Activated gamma-delta T cell (primary cell): ENCODE results near the gene STK4.
A peak's percentile ranks its signal among the peaks of the same experiment; 100 is the strongest.

Experiments used
- DNase-seq: peaks from one replicate; lab custom pipeline; 2025; lab: John Stamatoyannopoulos, UW

Gene STK4

DNA sequence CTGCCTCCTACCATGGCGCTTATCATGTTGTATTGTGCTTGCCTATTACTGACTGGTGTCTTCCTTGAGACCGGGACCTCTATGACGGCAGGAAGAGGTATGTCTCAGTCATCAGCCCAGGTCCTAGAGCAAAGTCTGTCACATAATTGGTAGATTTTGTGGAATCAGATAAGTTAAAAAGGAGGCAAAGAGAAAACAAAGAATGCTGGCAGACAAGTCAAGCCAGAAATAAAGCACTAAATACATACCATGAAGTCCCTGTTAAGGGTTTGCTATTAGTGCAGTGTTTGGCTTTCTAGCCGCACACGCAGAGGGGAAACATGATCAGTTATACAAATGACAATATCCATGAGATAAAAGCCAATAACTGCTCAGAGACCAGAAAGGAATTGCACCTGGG lies 12.1 kb upstream of the STK4 start:
- no peak for DNase-seq

DNA sequence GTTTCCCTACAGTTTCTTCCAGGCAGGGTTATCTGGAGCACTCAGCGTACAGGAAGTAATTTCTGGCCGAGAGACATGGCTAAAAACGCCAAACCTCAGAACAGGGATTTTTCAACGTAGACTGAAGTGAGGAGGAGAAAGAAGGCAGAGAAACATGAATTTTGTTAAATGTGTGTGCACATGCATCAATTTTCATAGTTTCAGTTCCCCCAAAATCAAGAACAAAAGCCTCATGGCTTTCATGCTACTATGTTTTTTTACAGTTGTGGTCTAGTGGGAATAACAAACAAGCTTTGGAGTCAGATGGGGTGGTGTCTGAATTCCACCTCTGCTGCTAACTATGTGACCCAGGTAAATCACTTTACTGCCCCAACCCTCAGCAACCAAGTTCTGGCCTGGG lies 11.0 kb upstream of the STK4 start:
- DNase-seq: no peak

DNA sequence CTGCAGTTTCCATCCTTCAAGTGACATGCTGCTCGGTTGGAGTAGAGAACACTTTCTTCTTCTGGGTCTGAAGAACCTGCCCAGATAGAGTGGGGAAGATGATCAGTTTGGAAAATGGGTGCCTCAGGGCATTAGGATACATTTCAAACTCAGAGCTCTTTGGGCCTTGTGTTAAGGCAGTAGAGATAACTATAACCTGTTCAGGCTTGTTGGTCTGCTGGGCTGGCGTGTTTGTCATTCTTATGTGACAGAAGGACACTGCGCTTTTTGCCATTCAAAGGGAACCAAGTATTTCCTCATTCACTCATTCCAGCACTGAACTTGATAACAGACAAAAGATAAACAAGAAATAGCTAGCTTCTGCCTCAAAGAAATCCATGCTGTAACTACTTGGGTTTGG lies 9.9 kb upstream of the STK4 start:
- no peak for DNase-seq

DNA sequence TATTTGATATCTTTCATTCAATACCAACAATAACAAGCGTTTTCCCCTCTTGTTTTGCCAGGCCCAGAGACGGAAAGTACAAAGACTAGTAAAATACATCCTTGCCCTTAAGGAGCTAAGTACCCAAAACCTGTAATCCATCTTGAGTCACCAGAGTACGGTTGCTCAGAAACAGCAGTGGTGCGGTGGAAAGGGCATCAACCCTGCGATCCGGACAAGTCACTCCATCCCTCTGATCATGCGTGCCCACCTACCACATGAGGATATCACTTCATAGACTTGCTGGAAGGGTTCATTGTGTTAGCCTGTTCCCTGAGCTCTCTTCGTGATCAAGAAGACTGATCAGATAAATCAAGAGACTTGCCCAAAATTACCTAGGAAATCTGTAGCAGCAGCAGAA lies 8.0 kb upstream of the STK4 start:
- DNase-seq: no peak

DNA sequence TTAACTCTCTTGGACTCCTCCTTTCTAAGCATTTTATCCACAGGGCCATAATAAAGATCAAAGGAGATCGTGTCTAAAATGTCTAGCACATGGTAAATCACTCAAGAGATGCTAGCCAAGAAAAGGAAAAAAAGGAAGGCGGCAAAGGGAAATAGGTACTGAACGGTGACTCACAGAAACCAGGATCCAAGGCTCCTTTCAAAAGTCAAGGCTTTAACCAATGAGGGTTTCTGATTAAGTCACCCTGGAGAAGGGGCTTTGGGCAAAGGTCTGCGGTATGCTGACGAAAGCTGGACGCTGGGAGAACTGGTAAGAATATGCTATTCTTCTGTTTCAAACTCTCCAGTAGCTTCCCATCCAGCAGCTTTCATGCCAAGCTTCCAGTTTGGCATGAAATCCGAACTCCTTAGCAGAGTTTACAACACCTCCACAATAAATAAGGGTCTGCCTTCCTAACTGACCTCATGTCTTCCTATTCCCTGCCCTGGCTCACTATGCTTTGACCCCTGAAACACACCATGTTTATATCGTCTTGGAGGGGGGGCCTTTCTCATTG lies 7.2 kb upstream of the STK4 start:
- DNase-seq: no peak

DNA sequence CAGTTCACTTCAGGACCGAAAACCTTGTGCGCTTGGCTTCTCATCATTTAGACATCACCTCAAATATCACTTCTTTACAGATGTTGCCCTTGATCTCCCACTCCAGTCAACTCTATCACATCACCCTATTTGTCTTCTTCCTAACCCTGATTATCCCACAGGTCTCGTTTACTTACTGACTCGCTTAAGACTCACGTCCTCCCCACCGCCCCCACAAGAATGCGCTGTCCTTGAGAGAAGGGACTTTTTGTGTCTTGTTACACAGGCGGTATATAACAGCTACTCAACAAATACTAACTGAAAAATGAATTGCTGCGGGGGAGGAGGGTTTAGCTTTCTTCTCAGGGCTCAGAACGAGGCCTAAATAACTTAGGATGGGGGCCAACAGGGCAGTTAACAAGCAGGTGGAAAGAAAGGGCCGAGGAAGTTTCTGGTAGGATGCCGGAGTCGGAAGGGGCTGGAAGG lies 6.6 kb upstream of the STK4 start:
- DNase-seq: no peak

DNA sequence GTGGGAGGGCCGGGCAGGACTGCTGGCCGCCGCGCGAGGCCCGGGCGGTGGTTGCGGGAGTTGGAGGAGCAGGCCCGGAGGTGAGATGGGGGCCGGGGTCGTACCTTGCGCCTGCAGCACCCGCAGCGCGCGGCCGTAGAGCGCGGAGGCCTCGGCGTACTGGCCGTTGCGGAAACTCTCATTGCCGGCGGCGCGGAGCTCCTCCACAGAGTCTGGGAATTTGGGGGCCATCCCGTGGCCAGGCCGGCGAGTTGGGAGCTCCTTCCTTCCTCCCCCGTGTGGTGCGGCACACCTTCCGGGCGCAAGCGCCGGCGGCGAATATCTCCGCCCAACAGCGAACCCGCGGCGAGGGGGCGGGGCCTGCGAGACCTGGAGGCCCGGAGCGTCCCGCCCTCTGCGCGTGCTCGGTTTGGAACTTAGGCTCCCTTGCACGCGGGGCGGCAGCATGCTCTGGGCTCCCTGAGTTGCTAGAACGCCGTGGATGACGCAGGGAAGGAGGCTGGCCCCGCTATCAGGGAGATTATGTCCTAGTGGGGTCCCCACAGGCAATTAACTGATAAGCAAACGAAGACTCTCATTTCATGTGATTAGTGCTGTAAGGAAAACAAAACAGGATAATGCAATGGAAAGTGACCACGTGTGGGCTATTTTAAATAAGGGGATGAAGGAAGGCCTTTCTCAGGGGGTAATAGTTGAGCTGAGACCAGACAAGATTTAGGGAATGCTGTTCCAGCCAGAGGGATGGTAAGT lies 6.0 kb upstream of the STK4 start, which contains the start of gene TOMM34:
Gene TOMM34 (minus strand): TSS at position 295 of the 750 bp plus-strand sequence. CDS start 64 bp downstream, at position 231.
- peak; percentile 92 for DNase-seq

DNA sequence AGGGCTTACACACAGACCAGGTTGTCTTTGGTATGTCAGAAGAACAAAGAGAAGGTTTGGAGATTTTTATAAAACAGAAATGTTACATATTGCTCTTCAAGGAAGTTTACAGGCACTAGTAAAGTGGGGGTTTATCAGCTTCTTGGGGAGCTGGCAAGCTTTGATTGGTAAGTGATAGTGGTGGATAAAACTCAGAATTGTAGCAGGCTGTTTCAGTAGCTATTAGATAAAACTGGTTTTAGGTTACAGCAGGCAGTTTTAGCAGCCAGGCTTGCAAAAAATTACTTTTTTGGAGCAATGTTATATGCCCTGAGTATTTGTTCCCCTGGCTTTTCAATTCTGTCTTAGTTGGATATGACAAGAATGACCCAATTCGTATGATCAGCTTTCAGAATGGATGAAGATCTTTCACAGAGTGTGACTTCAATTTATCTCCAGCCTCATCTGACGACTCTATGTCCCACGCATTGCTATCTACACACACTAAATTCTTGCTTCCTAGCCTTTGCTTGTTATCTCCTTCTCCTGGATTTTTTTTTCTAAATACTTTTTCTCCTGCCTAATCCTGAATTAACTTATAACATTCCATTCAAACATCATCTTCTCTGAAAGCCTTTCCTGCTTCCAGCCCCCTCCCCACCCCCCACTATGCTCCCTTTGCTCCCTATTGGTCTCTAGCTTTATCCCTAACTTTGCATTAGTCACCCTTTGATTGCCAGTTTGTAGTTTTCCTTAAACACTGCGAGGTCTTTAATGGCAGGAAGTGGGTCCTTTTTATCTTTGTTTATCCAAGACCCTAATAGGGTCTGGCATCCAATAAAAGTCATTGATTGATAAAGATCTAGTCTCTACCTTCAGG lies 5.1 kb upstream of the STK4 start:
- no peak for DNase-seq

DNA sequence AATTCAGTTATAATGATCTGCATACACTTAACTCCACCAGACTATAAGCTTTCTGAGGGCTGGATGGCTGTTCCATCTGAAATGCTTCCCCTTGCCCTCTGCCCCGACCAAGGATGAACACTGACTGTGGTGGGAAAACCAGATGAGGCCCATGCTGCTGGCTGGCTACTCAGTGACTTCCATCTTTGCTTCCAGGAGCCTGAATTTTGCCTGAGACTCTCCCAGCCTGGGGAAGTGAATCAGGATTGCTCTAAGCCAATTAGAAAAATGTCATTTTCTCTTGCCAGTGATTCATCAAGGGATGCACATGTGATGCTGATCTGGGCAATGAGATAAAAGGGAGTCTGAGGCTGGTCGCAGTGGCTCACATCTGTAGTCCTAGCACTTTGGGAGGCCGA lies 4.4 kb upstream of the STK4 start:
- no peak for DNase-seq

DNA sequence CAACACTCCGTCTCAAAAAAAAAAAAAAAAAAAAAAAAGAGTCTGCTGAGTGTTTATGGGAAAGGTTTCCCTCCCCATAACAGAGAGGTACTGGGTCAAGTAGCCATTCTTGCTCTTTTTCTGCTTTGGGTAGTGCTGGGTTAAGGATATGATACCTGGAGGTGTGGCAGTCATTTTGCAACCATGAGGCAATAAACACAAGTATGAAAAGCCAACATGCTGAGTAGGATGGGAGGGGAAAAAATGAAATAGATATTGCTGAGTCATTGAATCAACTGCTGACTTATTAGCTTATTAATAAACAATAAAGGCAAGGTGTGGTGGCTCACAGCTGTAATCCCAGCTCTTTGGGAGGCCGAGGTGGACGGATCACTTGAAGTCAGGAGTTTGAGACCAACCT lies 3.8 kb upstream of the STK4 start:
- no peak for DNase-seq

DNA sequence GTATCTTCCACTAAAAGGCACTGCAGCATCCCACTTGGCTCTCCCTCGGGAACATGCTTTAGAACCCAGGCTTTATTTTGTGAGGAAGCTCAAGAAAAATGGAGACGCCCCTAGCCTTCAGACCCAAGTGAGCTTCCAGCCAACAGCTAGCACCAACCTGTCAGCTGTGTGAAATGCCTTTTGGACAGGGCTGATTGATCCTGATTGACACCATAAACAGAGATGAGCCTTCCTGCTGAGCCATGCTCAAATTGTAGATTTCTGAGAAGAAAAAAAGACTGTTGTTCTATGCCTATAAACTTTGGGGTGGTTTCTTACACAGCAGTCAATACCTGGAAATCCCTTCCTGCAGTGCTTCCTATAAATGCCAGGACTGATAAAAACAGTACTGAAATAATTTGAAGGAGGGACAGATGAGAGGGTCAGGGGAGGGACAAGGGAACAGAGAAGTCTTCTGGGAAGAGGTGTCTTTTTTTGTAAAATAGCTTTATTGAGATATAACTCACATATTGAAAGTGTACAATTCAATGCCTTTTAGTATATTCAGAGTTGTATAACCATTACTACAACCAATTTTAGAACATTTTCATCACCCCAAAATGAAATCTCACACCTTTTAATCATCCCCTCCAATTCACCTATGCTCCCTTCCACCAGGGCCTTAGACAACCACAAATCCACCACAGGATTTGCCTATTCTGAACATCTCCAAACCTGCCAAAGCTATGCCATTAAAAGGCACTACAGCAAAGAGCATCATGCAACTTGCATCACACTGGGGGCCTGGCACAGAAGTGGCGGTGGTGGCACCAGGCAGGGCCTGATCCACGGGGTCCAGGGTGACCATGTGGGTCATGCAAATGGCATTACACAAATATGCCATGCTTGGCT lies 2.7 kb upstream of the STK4 start:
- DNase-seq: no peak

DNA sequence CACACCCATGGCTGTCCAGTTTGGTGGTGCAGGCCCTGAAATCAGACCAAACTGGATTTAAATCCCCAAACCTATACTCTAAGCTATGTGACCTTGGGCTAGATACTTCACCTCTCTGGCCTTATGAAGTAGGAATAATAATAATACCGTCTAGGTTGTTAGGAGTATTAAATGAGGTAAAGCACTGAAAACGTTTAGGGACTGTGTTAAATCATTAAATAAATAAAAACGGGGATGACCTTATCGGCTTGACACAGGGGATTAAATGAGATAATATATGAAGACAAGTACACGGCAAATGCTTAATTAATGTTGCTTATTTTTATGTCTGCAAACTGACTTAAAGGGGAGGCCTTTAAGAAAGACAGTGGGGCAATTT lies 672 bp upstream of the STK4 start:
- DNase-seq: no peak

DNA sequence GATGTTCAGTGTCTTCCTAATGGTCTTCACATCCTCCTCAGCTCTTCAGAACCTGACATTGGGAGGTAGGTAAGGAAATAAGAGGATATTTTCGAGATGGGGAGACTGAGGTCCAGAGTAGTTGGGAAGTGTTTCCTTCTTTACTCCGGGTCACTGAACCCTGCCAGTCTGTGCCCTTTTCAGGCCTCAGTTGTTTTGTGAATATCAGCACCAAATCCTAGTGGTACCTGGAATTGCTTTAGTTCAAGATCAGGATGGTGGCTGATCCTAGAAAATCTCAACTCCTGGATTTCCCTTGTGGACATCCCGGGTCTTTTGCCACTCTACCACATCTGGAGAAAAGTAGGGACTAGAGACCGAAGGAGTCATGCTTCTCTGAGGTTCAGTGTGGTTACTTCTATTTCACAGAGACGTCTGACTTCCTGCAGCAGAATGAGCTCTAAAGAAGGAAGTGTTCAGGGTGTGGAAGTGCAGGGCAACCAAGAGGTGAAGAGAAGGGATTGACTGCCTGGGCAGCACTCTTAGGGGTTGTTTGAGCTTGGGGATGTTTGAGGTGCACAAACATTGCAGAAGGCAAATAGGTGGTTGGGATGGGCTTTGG lies 995 bp downstream of the STK4 start:
- DNase-seq: no peak

DNA sequence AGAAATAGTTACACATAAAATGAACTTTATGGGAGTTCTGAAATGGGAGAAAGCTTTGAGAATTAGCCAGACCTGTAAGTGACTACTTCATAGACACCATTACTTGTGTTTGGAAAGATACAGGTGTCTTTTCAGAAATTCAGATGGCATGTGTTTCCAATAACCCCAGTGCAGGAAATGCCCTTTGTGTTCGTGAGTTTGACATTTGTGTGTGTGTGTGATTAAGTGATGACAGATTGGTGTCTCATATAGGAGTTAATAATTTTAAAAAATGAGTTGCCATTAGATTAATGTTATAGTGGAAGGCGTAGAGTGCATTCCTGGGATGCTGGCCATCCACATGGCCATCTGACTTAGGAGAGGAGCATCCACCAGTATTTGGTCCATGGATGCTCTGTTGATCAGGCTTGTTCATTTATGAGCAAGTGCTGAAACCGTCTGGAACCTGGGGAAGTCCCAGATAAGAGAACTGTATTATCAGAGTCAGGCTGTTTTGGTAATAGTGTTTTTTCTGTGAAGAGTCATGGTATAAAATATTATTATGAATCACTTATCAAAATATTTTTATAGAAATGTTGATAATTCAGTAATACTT lies 3.1 kb downstream of the STK4 start:
- DNase-seq: no peak

DNA sequence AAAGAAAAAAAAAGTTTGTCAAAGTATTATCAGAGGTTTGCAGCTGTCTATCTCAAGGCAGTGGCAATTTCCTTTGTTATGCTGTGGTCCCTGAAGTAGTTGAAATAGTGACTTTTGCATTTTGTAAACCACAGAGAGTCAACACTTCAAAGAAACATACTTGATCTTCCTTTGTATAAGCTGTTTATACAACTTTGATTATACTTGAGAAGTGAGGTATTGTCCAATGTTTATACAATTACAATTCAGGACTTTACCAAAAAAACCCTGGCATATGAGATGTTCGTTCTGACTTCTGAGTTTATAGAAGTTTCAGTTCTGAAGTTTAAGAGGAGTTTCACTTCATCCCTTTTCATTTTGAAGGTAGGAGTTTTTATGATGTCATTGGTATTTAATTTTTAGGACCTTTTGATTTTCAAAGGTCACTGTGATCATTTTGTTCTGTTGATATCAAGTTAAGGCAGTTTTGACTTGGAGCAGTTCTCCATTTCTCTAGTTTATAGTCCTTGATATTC lies 4.0 kb downstream of the STK4 start:
- no peak for DNase-seq

DNA sequence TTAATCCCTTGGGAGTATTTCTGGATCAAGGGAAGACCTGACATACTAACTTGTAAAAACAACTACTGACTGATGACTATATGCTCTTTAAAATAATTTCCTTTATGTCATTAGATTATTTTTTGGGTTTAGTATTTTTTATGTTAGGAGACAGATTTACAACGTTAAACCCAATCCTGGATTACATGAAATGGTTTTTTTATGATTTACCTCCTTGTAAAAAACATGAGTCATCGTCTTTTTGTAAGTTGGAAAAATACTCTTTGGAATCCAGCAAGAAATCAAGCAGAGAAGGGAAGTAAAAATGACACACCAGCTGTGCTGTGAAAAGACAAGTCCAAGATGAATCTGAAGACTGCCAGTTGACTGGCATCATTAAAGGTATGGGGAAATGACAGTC lies 6.7 kb downstream of the STK4 start:
- DNase-seq: no peak

DNA sequence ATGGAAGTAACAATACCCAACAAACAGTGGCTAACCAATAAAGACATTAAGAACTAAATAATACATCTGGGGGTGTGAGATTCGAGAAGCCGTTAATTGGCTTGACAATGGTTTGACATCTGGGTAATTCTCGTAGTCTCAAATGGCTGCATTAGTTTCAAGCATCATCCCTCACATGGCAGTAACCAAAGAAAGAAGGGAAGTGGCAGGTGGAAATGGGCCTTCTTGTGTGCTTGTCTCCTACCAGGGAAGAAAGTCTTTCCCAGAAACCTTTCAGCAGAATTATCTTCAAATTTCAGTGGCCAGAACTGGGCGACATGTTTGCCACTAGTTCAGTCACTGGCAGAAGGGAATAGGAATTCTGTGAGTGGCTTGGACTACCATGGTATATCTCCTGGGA lies 10.4 kb downstream of the STK4 start:
- DNase-seq: no peak

DNA sequence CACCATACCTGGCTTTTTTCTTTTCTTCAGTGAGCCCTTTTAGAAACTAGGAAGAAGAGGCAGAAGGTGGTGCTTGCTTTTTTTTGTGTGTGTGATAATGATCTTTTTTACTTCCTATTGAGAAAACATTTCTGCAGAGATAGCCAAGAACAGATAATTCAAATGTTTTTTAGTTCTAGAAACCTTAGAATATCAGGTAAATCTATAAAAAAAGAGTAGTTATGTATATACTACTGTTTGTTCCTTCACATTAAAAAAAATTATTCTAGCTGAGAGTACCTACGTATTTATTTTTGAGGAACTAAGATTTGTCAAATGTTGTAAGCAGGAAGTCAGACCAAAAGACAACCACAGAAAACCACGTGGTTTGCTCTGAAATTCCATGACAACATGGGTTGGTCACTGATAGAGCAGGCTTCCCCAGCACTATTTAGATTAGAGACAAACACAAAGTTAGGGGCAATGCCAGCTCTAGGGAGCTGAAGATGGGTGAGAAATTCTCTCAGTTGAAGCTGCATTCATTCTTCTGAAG lies 12.8 kb downstream of the STK4 start:
- no peak for DNase-seq

DNA sequence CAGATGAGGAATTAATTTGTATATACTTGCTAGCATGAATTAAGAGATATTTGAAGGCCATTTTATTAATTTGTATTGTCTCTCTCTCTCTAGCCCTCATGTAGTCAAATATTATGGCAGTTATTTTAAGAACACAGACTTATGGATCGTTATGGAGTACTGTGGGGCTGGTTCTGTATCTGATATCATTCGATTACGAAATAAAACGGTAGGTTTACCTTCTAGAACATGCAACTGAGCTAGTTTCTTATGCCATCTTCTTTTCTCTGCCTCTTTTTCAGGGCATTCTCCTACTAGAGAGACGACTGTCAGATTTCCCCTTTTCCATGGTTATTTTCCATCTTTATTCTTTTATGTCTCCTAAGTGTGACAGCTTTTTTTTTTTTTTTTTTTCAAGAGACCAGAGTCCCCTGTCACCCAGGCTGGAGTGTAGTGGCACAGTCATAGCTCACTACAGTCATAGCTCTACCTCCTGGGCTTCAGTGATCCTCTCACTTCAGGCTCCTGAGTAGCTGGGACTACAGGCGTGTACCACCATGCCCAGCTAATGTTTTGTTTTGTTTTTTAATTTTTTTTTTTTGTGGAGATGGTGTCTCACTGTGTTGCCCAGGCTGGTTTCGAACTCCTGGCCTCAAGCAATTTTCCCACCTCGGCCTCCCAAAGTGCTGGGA lies 15.6 kb downstream of the STK4 start:
- no peak for DNase-seq

DNA sequence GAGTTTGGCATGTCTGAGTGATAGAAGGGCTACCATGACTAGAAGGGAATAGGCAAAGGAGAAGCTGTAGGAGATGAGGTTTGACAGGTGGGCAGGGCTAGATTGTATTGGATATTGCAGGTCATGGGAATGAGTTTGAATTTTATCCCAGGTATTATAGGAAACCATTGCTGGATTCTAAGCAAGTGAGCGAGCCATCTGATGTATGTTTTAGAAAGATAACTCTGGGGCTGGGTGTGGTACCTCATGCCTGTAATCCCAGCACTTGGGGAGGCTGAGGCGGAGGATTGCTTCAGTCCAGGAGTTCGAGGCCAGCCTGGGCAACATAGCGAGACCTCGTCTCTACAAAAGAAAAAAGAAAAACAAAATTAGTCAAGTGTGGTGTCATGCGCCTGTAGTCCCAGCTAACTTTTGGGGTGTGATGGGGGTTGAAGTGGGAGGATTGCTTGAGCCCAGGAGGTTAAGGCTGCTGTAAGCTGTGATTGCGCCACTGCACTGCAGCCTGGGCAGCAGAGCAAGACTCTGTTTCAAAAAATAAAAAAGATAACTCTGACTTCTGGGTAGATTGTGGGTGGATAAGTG lies 16.9 kb downstream of the STK4 start:
- no peak for DNase-seq
